CD1c-positive myeloid dendritic cell (primary cell): ENCODE data around the gene RAP1B.

Experiments used
- DNase-seq: peaks from one replicate; pipeline ENCODE4 v3.0.0-alpha.2; 2016; ENCODE audit errors: extremely low spot score

The RAP1B gene

GRCh38 chr12:68610370-68611093, at the start of gene RAP1B:
TSS of gene RAP1B (plus strand) at chr12:68610899. CDS start at chr12:68648725, 37,826 bp downstream.
- peak; percentile 96 for DNase-seq

GRCh38 chr12:68561830-68562229, 48.9 kb upstream of the RAP1B start:
- no peak for DNase-seq

GRCh38 chr12:68564166-68564565, 46.5 kb upstream of the RAP1B start:
- no peak for DNase-seq

GRCh38 chr12:68565391-68565903, 45.3 kb upstream of the RAP1B start:
- DNase-seq, result no peak

GRCh38 chr12:68568922-68569569, 41.7 kb upstream of the RAP1B start:
- no peak for DNase-seq

- no peak for DNase-seq
Measured at GRCh38 chr12:68572661-68573060, 38.0 kb upstream of the RAP1B start.

DNA sequence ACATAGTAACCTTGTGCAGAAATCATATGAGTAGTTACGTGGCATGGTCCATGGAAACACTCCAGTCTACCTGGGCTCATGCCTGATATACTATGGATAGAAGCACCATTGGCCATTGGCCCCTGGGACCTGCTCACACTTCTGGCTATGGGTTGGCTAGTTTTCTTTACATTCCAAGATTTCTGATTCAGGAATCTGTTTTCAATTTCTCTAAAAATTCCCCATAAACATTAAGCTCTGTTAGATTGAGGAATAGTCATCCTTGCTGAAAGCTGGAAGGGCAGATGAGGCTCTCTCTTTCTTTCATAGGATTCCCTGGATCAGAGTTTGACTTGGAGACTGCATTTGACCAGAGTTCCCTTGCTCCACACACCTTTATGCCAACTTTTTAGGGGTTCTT, 37.3 kb upstream of the RAP1B start:
- no peak for DNase-seq

DNA sequence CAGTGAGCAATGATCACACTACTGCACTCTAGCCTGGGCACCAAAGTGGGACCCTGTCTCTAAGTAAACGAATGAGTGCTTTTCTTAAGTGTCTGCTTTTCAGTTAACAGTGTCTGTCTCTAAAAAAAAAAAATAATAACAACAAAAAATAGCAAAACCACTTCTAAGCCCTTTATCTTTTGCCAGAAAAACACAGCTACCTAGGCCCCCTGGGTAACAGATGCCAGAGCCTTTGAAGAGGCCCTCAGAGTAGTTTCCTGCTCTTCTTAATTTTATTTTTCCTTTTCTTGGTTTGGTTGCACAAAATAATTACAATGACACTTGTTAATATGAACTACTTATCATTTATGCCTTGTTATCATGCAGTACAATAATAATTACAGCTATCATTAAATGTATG, 32.8 kb upstream of the RAP1B start:
- no peak for DNase-seq

DNA sequence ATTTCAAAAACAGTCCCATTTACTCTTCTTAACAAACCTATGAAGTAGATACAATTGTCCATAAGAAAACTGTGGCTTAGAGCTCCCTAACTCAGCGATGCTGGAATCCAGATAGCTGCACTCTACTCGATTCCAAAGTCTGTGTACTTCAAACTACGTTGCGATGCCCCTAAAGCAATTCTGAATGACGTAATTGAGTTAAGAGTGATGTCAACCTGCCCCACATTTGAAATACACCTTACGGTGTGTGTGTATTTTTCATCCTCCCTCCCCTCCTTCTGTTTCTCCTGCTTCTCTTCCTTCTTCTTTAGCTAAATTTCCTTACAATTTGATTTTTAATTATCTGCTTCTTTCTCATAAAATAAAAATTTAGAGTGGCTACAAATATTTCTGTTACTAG, 31.9 kb upstream of the RAP1B start:
- no peak for DNase-seq

GRCh38 chr12:68579254-68579653, 31.4 kb upstream of the RAP1B start:
- DNase-seq, result no peak

DNA sequence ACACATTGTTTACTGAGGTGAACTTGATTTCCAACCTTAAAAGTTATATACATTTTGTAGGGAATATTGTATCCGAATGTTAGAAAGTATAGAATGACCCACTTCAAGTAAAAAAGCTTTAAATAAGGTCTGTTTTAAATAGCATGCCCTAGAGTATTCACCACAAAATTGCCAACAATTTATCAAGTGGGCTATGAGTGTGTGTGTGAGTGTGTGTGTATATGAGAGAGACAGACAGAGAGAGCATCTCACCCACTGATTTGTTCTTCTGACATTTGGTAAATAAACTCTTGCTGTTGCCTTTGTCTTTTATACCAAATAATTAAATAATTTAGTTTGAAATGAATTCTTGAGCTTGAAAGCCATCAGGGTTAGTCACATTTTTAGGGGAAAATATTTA, 29.8 kb upstream of the RAP1B start:
- no peak for DNase-seq

DNA sequence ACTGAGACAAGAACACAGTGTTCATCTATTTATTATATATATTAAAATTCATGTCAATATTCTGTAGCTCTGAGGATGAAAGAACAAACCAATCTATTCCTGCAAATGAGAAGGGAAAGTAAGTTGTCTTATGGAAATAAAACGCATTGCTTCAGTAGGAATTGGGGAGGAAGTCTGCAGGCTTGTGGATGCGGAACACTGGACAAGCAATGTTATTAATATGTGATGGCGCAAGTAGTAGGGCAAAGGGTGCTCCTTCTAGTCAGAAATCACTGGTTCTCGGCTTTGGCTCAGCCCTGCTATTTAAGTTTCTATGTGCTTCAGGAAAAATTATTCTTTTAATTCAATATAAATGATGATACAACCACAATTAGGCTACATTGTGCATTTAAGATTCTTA, 28.8 kb upstream of the RAP1B start:
- DNase-seq, result no peak

GRCh38 chr12:68585966-68586365, 24.7 kb upstream of the RAP1B start:
- no peak for DNase-seq

GRCh38 chr12:68587448-68587873, 23.2 kb upstream of the RAP1B start:
- peak; percentile 39 for DNase-seq

DNA sequence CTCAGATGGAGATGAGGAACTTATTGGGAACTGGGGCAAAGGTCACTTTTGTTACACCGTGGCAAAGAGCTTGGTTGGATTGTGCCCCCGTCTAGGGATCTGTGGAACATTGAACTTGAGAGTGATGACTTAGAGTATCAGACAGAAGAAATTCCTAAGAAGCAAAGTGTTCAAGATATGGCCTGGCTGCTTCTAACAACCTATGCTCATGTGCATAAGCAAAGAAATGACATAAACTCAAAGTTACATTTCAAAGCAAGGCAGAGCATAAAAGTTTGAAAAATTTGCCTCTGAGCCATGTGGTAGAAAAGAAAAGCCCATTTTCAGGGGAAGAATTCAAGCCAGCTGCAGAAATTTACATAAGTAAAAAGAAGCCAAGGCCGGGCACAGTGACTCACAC, 21.5 kb upstream of the RAP1B start:
- no peak for DNase-seq

GRCh38 chr12:68591734-68592418, 18.8 kb upstream of the RAP1B start:
- no peak for DNase-seq

GRCh38 chr12:68595241-68595640, 15.5 kb upstream of the RAP1B start:
- DNase-seq, result no peak

DNA sequence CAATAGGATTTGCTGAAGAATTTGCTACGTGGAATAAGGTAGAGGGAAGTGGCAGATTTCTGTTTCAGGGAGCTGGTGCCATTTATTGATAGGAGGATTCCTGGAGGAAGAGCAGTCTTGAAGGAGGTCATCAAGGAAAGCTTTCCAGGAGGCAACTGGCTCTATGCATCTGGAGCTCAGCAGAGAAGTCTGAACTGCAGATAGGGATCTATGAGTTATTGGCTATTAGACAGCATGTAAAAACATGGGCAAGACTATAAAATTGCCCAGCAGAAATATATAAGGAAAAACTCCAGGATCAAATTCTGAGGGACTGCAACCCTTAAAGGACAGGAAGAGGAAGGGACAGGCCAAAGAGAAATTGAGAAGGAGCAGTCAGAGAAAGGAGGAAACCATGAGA, 8.9 kb upstream of the RAP1B start:
- DNase-seq, result no peak

- no peak for DNase-seq
Measured at GRCh38 chr12:68602720-68603119, 8.0 kb upstream of the RAP1B start.

DNA sequence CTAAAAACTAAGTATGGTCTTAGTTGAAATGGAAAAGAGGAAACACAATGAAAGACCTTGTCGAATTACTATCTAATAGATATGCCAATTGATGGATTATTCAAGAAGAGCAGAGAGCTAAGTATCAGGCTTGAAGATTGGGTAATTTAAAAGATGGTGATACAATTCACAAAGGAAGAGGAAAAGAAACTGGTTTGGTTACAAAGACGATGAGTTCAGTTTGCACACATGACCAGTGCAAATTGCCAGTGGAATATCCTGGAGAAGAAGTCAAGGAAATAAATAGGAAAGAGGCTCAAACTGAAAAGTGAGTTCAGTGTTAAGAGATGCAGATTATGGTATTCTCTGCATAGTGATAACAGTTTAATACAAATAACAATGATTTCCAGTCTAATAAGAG, 2.5 kb upstream of the RAP1B start:
- no peak for DNase-seq

DNA sequence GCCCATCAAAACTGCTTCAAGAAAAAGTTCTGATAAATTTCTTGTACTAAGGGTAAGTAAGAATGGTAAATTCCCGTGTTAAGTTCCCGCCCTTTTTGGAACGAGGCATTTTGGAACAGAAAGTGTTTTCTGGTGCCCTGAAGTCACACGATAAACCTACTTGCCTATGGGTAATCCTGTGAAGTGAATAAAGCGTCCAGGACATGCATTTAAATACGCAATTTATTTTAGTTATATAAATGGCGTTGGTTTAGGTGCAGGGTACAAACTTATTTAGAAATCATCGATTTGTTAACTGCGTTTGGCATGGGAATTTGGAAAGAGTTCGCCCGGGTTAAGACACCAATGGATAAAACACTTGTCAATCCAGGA, 715 bp upstream of the RAP1B start:
- DNase-seq, result no peak

DNA sequence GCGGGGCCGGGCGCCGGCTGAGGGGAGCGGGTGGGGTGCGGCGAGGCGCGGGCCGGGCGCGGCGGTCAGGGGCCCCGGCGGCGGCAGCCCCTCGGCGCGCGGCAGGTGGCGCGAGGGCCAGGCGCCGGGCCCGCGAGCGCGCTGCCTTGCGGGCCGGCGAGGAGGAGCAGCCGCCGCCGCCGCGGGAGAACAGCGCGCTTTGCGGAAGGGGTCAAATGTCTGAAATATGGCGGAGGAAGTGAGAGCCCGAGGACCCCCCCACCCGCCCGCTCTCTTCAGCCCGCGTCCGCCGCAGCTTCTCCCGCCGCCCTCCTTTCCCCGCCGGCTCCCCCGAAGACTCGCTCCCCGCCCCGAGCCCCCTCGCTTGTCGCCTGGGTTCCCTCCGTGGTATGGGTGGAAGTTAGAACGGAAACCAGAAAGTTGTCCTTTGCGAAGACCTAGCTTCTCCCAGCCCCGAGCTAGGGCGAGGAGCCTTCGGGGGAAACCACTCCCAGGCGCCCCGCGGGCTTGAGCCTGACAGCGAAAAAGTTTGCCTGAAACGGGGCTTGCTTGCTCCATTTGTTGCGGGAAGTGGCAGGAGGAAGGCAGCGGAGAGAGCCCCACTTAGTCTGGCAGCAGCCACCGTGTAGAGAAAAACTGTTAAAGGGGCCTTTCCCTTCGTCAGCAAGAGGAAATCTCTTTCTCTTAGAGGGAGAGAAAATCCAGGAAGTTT, 551 bp downstream of the RAP1B start:
- DNase-seq, result peak; percentile 75
